A204.1 (cell line): ENCODE measurements around the gene SYT8.
"Not testable (repeated sequence)": the region's sequence is repeated elsewhere in the genome, so short reads cannot be mapped to it uniquely, and the experiment has no call there.

Experiments
- FAIRE-seq: peaks from 2 replicates; lab custom pipeline; 2012; peaks lifted over from hg19 to GRCh38; lab: Jason Lieb, UNC

The SYT8 gene

GRCh38 chr11:1834779-1835670, at the start of gene SYT8:
SYT8 (plus strand) TSS chr11:1834990; CDS start chr11:1835106, 116 bp downstream.
- FAIRE-seq: no peak

- no peak for FAIRE-seq
Observed at GRCh38 chr11:1785749-1786413, 48.9 kb upstream of the SYT8 start.

GRCh38 chr11:1786466-1786865, 48.3 kb upstream of the SYT8 start:
- FAIRE-seq: no peak

GRCh38 chr11:1791912-1792311, 42.9 kb upstream of the SYT8 start:
- FAIRE-seq: no peak

- no peak for FAIRE-seq
Observed at GRCh38 chr11:1792461-1792860, 42.3 kb upstream of the SYT8 start.

- FAIRE-seq: peak; percentile 11
Observed at GRCh38 chr11:1793081-1793480, 41.7 kb upstream of the SYT8 start.

- no peak for FAIRE-seq
Observed at GRCh38 chr11:1796413-1797011, 38.3 kb upstream of the SYT8 start.

GRCh38 chr11:1797391-1798125, 37.2 kb upstream of the SYT8 start:
- no peak for FAIRE-seq

GRCh38 chr11:1803246-1803645, 31.5 kb upstream of the SYT8 start:
- FAIRE-seq: no peak

GRCh38 chr11:1803835-1804519, 30.8 kb upstream of the SYT8 start:
- FAIRE-seq: not testable (repeated sequence)

GRCh38 chr11:1805525-1805924, 29.3 kb upstream of the SYT8 start:
- FAIRE-seq: no peak

- no peak for FAIRE-seq
Observed at GRCh38 chr11:1807264-1807995, 27.4 kb upstream of the SYT8 start.

- no peak for FAIRE-seq
Observed at GRCh38 chr11:1810761-1811160, 24.0 kb upstream of the SYT8 start.

GRCh38 chr11:1812274-1812673, 22.5 kb upstream of the SYT8 start:
- no peak for FAIRE-seq

GRCh38 chr11:1812801-1813200, 22.0 kb upstream of the SYT8 start:
- no peak for FAIRE-seq

GRCh38 chr11:1813356-1813755, 21.4 kb upstream of the SYT8 start:
- FAIRE-seq: not testable (repeated sequence)

GRCh38 chr11:1814691-1815090, 20.1 kb upstream of the SYT8 start:
- FAIRE-seq: no peak

- FAIRE-seq: no peak
Observed at GRCh38 chr11:1815311-1815710, 19.5 kb upstream of the SYT8 start.

GRCh38 chr11:1815751-1816150, 19.0 kb upstream of the SYT8 start:
- FAIRE-seq: no peak

GRCh38 chr11:1817000-1817399, 17.8 kb upstream of the SYT8 start:
- FAIRE-seq: no peak

GRCh38 chr11:1817511-1817910, 17.3 kb upstream of the SYT8 start:
- no peak for FAIRE-seq
